Psoas muscle (tissue), 8 donors: ENCODE data around the gene GRK5. TPM values are rescaled to one million over a fixed set of nuclear protein-coding genes. Genes with fewer than 3 reads are reported as not detected.

Experiments
- ATAC-seq, 4 donors: fragments of 200-7000 bp; cut with Tn5 transposase; one replicate each; pipeline ENCODE4 v1.9.1; 2020; ENCODE audit warnings: moderate library complexity in 3 of 4, mild to moderate bottlenecking in 2 of 4
- DNase-seq, 2 donors: peaks; one replicate each; pipeline ENCODE4 v3.0.0-alpha.2; 2020
- H3K27ac ChIP-seq: fragments of 200-600 bp; one replicate; pipeline ENCODE4 v1.8.0; 2022
- H3K27me3 ChIP-seq, 3 donors: fragments of 200-600 bp in 1 of 3; one replicate each; pipeline versions ENCODE4 v1.6.1 to v1.8.0; 2013 to 2022; ENCODE audit warnings: low read length in 2 of 3, mild to moderate bottlenecking in 2 of 3, moderate library complexity in 1 of 3; ENCODE audit not compliant: insufficient read depth in 3 of 3
- H3K36me3 ChIP-seq, 2 donors: fragments of 200-600 bp in 1 of 2; one replicate each; pipeline versions ENCODE4 v1.6.1 to v1.8.0; 2013 to 2022; ENCODE audit warnings: low read depth in 1 of 2, mild to moderate bottlenecking in 1 of 2, moderate library complexity in 1 of 2; ENCODE audit not compliant: insufficient read depth in 1 of 2
- H3K4me1 ChIP-seq: fragments of 200-600 bp; one replicate; pipeline ENCODE4 v1.8.0; 2022
- H3K4me3 ChIP-seq: fragments of 200-600 bp; one replicate; pipeline ENCODE4 v1.8.0; 2022; ENCODE audit warnings: mild to moderate bottlenecking
- H3K9me3 ChIP-seq: fragments of 200-600 bp; one replicate; pipeline ENCODE4 v1.8.0; 2022
- CTCF ChIP-seq: fragments of 200-600 bp; IDR thresholded peaks from one replicate; pipeline ENCODE4 v1.8.0; 2022; ENCODE audit warnings: antibody characterized with exemption
- WGBS, 3 donors: extraction: QIAGEN DNeasy Blood & Tissue Kit; methylation state at CpG; one replicate each; pipeline versions ENCODE4 v1.1.6 to v1.1.7; 2013; 5-methylcytosine and 5-hydroxymethylcytosine counted together
- intact Hi-C, 2 donors: fragments of 100-400 bp; cut with DNase I; formaldehyde crosslinking; loops; one replicate each; pipeline versions ENCODE4 v1.11.0 to v1.14.2; 2022
- polyA plus RNA-seq, 3 donors: library from polyadenylated mRNA; stranded (reverse); fragments of 200-250 nt; gene quantifications; one replicate each; pipeline ENCODE4 v1.2.3, GENCODE V29; 2013
- total RNA-seq, 4 donors: library from RNA; stranded (reverse); fragmentation: NEBNext Ultra II Directional in 2 of 4; extraction: Animal tissue kit (Norgen Biotek cat#: 25700) in 2 of 4; gene quantifications; one replicate each; pipeline versions ENCODE4 v1.2.1 to v1.2.4, GENCODE V29; 2021 to 2023
- donor health status: healthy with polysubstance abuse.
- donor health status: DM: no; HTN: no; CAD: no; lungs with moderate emphysema.
- donor health status: Bipolar disorder and iron deficiency.
- donor health status: healthy.
- donor health status: DM: yes; HTN: yes; CAD: no.
- donor health status: DM: no; HTN: no; CAD: no.
- donor health status: DM: no; HTN: no; CAD: no.
- donor health status: DM: yes; HTN: yes; CAD: no.

The GRK5 gene
- total and polyA plus RNA-seq, 7 donors, result 7.0 to 15.5 (median 8.0) TPM

- Histone ChIP-seq H3K9me3 (no peaks in the 10 kb centered on the region), H3K36me3 (peaks cover 0 to 9% of the 10 kb centered on the region in 2 donors), H3K4me3 (no peak overlapping the region), H3K27me3 (peaks cover 0 to 4% (median 0%) of the 10 kb centered on the region in 3 donors), H3K4me1 (no peaks in the 10 kb centered on the region), H3K27ac (no peak overlapping the region)
- intact Hi-C loops, result no loop called here
- TF ChIP-seq CTCF, result no peak
- WGBS, 3 donors, result 95 to 98% (median 95%) methylated on average over 2 of the region's 2 CpGs
- no peak for DNase-seq
- no peak for ATAC-seq
Observed at GRCh38 chr10:119438717-119439116, 231.3 kb downstream of the GRK5 start.

- no peaks in the 10 kb centered on the region for H3K9me3 ChIP-seq
- H3K4me3 ChIP-seq, result no peak overlapping the region
- DNase-seq (no peak), ATAC-seq (no peak)
- 80 to 87% (median 83%) methylated on average over 5 of the region's 5 CpGs for WGBS, 3 donors
- intact Hi-C loops, result no loop called here
- H3K4me1 ChIP-seq, result no peaks in the 10 kb centered on the region
- peaks cover 0 to 4% (median 0%) of the 10 kb centered on the region in 3 donors for H3K27me3 ChIP-seq
- H3K36me3 ChIP-seq, result peaks cover 0 to 9% of the 10 kb centered on the region in 2 donors
- H3K27ac ChIP-seq, result no peak overlapping the region
- TF ChIP-seq CTCF, result no peak
Observed at GRCh38 chr10:119439922-119440321, 232.6 kb downstream of the GRK5 start.

- peak overlapping the region; percentile 55 for H3K27ac ChIP-seq
- no peak overlapping the region for H3K4me3 ChIP-seq
- 25 to 31% (median 30%) methylated on average over 18 of the region's 18 CpGs for WGBS, 3 donors
- intact Hi-C loops, result no loop called here
- peaks cover 0 to 9% of the 10 kb centered on the region in 2 donors for H3K36me3 ChIP-seq
- TF ChIP-seq CTCF, result no peak
- no peaks in the 10 kb centered on the region for H3K9me3 ChIP-seq
- peak; percentile 20 to 67 (median 42) for ATAC-seq
- H3K4me1 ChIP-seq, result no peaks in the 10 kb centered on the region
- H3K27me3 ChIP-seq, result peaks cover 0 to 4% (median 0%) of the 10 kb centered on the region in 3 donors
- DNase-seq, result peak in 1 of 2 donors; percentile 71
Observed at GRCh38 chr10:119441151-119441821, 233.9 kb downstream of the GRK5 start.

- no peak overlapping the region for H3K4me3 ChIP-seq
- ATAC-seq, result no peak
- peaks cover 0 to 3% of the 10 kb centered on the region in 2 donors for H3K36me3 ChIP-seq
- peak overlapping the region; percentile 46 for H3K27ac ChIP-seq
- H3K4me1 ChIP-seq, result no peaks in the 10 kb centered on the region
- TF ChIP-seq CTCF, result no peak
- no peaks in the 10 kb centered on the region for H3K9me3 ChIP-seq
- H3K27me3 ChIP-seq, result peaks cover 0 to 4% (median 0%) of the 10 kb centered on the region in 3 donors
- intact Hi-C loops, result no loop called here
- DNase-seq, result no peak
- WGBS, 3 donors, result 34 to 45% (median 43%) methylated on average over 23 to 25 of the region's 25 CpGs
Observed at GRCh38 chr10:119441921-119442757, 234.8 kb downstream of the GRK5 start.
